ENCODE results near the gene ANXA3. TPM values are rescaled to one million over a fixed set of nuclear protein-coding genes. Genes with fewer than 3 reads are reported as not detected.

Gene ANXA3, protein sequence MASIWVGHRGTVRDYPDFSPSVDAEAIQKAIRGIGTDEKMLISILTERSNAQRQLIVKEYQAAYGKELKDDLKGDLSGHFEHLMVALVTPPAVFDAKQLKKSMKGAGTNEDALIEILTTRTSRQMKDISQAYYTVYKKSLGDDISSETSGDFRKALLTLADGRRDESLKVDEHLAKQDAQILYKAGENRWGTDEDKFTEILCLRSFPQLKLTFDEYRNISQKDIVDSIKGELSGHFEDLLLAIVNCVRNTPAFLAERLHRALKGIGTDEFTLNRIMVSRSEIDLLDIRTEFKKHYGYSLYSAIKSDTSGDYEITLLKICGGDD
- total RNA-seq (2022; extraction: Qiagen RNA extraction): 53.7 to 73.0 TPM (median 55.3 TPM) in 5 replicates

DNA sequence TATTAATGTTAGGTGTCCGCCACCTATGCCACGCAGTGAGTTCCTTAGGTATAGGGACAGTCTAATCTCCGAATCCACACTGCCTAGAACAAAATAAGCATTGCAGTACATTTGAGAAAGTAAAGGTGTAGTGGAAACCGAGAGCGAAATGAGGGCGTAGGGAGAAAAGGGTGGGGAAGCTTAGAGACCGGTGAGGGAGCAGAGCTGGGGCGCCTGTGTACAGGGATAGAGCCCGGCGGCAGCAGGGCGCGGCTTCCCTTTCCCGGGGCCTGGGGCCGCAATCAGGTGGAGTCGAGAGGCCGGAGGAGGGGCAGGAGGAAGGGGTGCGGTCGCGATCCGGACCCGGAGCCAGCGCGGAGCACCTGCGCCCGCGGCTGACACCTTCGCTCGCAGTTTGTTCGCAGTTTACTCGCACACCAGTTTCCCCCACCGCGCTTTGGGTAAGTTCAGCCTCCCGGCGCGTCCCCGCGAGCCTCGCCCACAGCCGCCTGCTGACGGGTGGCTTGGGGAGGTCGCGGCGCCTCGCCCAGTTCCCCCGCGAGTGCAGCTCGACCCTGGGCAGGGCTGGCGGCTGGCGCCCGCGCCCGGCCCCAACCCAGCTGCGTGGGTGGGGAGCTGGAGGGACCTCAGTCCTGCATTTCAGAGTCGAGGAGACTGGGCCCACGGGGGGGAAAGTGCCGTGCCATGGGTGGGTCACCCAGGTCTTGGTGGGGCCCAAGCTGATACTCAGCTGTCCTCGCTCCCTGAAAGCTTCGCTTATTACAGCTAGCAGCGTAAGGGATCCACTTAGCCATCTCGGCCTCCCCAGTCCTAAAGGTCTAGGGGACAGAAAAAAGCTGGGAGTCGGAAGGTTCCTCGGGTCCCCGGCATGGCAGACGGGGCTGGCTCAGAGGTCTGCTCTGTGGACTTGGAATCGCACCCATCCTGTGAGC is at the start of gene ANXA3:
TSS of gene ANXA3 (plus strand) at position 351 of the 932 bp plus-strand sequence. CDS start 2,704 bp downstream, outside the sequence.

Other genes starting within 250 kb of the ANXA3 start
- 9.2 to 11.9 TPM (median 11.4 TPM) in 5 replicates for gene BMP2K, start 224.6 kb downstream of the ANXA3 start, total RNA-seq (2022; extraction: Qiagen RNA extraction)

Measured in A549 treated with CORT108297 at 1 μM for 4 hours (cell line).